ENCODE measurements around the gene AGRP.
A peak's percentile ranks its signal among the peaks of the same experiment; 100 is the strongest.

AGRP gene

DNA sequence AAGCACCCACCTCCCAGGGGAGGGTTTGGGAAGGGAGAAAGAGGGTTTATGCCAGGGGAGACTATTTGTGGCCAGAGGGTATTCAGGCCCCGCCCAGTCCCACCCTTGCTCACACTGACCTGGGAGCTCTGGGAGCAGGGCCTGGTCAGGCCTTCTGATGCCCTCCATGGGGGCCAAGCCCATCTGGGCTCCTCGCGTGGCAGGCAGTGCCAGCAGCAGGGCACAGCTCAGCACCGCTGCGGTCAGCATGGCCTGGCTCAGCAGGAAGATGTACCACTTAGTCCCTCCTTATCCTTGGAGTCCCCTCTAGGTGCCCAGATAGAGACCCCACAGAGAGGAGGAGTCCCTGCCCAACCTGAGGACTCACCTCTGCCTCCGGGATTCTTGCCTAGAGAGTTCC, at the start of gene AGRP:
Gene AGRP (minus strand): TSS at position 398 of the 400 bp plus-strand sequence. CDS start 149 bp downstream, at position 249.
- peaks cover 0 to 7% of the 10 kb centered on the region in 2 donors for H3K36me3 ChIP-seq (ENCODE audit: control insufficient read depth in 1 of 2, insufficient read depth in 2 of 2, low read length in 2 of 2)
- H3K4me3 ChIP-seq (ENCODE audit: low read depth in 1 of 2, low read length in 2 of 2), result peak within 1 kb of the TSS; percentile 70 to 89
- peak within 1 kb of the TSS; percentile 85 for H3K9ac ChIP-seq (ENCODE audit: low read depth in 1 of 2, low read length in 2 of 2)
- H3K4me1 ChIP-seq (ENCODE audit: control insufficient read depth in 1 of 2, insufficient read depth in 2 of 2, low read length in 2 of 2), result peaks cover 25 to 27% of the 10 kb centered on the region in 2 donors
- no peak within 1 kb of the TSS for H3K27ac ChIP-seq (ENCODE audit: low read depth, low read length)
- no peaks in the 10 kb centered on the region for H3K9me3 ChIP-seq (ENCODE audit: control insufficient read depth in 1 of 2, low read length in 2 of 2)
- H3K27me3 ChIP-seq (ENCODE audit: control insufficient read depth in 1 of 2, insufficient read depth in 2 of 2, low read length in 2 of 2), result no peaks in the 10 kb centered on the region

GRCh38 chr16:67531247-67531646, 47.9 kb upstream of the AGRP start:
- Histone ChIP-seq H3K27ac (ENCODE audit: low read depth, low read length) (no peak overlapping the region), H3K9me3 (ENCODE audit: control insufficient read depth in 1 of 2, low read length in 2 of 2) (no peaks in the 10 kb centered on the region), H3K27me3 (ENCODE audit: control insufficient read depth in 1 of 2, insufficient read depth in 2 of 2, low read length in 2 of 2) (peaks cover 14% of the 10 kb centered on the region in 2 donors), H3K4me1 (ENCODE audit: control insufficient read depth in 1 of 2, insufficient read depth in 2 of 2, low read length in 2 of 2) (peaks cover 16 to 31% of the 10 kb centered on the region in 2 donors), H3K36me3 (ENCODE audit: control insufficient read depth in 1 of 2, insufficient read depth in 2 of 2, low read length in 2 of 2) (no peaks in the 10 kb centered on the region), H3K9ac (ENCODE audit: low read depth in 1 of 2, low read length in 2 of 2) (no peak overlapping the region), H3K4me3 (ENCODE audit: low read depth in 1 of 2, low read length in 2 of 2) (peak overlapping the region; percentile 0 to 4)

DNA sequence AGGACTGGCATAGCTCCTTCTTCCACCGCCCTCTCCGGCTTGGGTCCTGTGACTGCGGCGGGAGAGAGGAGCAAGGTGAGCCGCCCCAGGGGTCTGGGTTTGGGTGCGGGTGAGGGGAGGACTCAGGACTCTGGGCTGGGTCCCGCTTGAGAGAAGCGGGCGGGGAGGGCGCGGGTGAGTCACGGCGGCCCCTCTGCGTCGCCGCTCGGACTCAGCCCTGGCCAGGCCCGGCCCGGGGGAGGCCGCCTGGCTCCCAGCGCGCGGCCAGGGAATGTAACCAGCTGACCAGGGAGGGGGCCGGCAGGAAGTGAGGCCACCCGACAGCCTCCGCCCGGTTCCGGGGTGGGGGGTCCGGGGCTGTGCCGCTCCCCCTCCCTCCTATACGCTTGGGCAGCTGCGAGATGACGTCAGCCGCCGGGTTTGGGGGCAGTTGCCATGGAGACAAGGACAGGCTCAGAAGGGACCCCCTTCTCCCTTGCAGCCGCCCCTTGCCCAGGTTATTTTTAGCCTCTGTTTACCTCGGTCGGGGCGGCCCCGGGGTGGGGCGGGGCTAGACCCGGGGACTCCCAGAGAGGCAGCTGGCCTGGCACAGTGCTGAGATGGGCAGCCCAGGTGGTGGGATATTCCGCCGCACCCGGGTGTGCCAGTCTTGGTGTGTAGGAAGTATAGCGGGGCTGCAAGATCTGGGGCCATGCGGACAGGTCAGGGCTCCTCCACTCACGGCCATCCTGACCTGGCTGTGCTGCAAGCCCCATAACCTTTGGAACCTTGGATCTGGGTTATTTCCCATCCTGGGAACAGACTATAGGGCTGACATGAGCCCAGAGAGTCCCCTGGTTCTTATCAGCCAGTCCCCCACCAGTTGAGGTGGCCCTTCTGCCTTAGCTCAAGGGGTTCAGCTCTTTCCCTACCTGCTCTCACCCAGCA, 46.9 kb upstream of the AGRP start:
- Histone ChIP-seq H3K27ac (ENCODE audit: low read depth, low read length) (peak overlapping the region; percentile 71), H3K27me3 (ENCODE audit: control insufficient read depth in 1 of 2, insufficient read depth in 2 of 2, low read length in 2 of 2) (peaks cover 10 to 14% of the 10 kb centered on the region in 2 donors), H3K4me1 (ENCODE audit: control insufficient read depth in 1 of 2, insufficient read depth in 2 of 2, low read length in 2 of 2) (peaks cover 16 to 31% of the 10 kb centered on the region in 2 donors), H3K9ac (ENCODE audit: low read depth in 1 of 2, low read length in 2 of 2) (peak overlapping the region; percentile 61 to 68), H3K36me3 (ENCODE audit: control insufficient read depth in 1 of 2, insufficient read depth in 2 of 2, low read length in 2 of 2) (no peaks in the 10 kb centered on the region), H3K4me3 (ENCODE audit: low read depth in 1 of 2, low read length in 2 of 2) (peak overlapping the region; percentile 73 to 74), H3K9me3 (ENCODE audit: control insufficient read depth in 1 of 2, low read length in 2 of 2) (no peaks in the 10 kb centered on the region)

DNA sequence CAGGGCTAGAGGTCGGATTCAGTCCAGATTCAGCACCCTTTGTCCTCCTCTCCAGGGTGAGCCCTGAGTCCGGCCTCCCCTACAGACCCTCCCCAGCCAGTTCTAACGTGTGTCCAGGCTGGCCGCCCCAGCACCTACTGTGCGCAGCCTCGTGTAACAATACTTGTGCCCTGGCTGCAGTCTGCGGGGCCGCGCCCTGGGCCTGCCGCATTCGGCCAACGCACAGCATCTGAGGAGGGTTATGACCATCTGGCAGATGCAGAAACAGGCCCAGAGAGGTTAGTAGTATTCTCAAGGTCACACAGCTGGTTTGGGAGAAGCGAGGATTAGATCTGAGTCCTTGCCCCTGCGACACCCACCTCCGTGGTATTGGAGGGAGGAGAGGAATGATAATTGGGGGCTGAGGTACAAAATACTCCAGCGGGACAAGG, 46.2 kb upstream of the AGRP start:
- Histone ChIP-seq H3K36me3 (ENCODE audit: control insufficient read depth in 1 of 2, insufficient read depth in 2 of 2, low read length in 2 of 2) (no peaks in the 10 kb centered on the region), H3K9ac (ENCODE audit: low read depth in 1 of 2, low read length in 2 of 2) (peak overlapping the region; percentile 61 to 68), H3K27ac (ENCODE audit: low read depth, low read length) (peak overlapping the region; percentile 71), H3K9me3 (ENCODE audit: control insufficient read depth in 1 of 2, low read length in 2 of 2) (no peaks in the 10 kb centered on the region), H3K4me3 (ENCODE audit: low read depth in 1 of 2, low read length in 2 of 2) (peak overlapping the region; percentile 73 to 74), H3K27me3 (ENCODE audit: control insufficient read depth in 1 of 2, insufficient read depth in 2 of 2, low read length in 2 of 2) (peaks cover 10 to 14% of the 10 kb centered on the region in 2 donors), H3K4me1 (ENCODE audit: control insufficient read depth in 1 of 2, insufficient read depth in 2 of 2, low read length in 2 of 2) (peaks cover 16 to 31% of the 10 kb centered on the region in 2 donors)

DNA sequence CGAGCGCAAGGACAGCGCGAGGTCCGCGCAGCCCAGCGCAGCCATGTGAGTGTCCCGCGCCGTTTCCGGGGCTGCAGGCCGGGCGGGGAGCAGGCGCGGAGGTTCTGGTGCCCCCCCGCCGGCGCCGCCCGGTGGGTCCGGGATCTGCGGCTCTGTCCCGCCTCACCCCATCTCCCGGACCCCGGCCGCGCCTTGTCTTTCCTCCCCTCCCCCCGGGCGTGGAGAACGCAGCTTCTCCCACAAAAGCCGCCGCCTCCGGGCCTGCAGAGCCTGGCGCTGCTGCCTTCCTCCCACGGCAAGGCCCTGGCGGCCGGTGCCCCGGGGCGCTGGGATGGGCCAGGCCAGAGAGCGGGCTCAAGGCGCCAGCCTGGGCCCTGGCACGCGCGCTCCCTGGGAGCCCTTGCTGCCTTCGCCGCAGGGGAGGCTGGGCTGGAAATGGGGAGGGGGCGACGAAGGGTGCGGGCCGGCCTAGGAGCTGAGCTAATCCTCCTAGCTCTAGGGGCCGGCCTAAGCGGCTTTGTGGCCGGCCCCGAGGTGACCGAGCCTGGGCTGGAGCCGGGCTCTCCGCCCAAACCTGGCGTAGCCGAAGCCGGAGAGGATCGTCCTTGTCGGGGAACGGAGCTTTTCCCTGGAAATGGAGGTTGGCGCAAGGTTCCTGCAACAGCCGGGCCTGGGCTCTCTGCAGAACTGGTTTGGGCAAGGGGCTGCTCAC, 45.7 kb upstream of the AGRP start:
- Histone ChIP-seq H3K27me3 (ENCODE audit: control insufficient read depth in 1 of 2, insufficient read depth in 2 of 2, low read length in 2 of 2) (peaks cover 10 to 14% of the 10 kb centered on the region in 2 donors), H3K27ac (ENCODE audit: low read depth, low read length) (peak overlapping the region; percentile 71), H3K9ac (ENCODE audit: low read depth in 1 of 2, low read length in 2 of 2) (peak overlapping the region; percentile 61 to 68), H3K9me3 (ENCODE audit: control insufficient read depth in 1 of 2, low read length in 2 of 2) (no peaks in the 10 kb centered on the region), H3K4me1 (ENCODE audit: control insufficient read depth in 1 of 2, insufficient read depth in 2 of 2, low read length in 2 of 2) (peaks cover 16 to 31% of the 10 kb centered on the region in 2 donors), H3K4me3 (ENCODE audit: low read depth in 1 of 2, low read length in 2 of 2) (peak overlapping the region; percentile 73 to 74), H3K36me3 (ENCODE audit: control insufficient read depth in 1 of 2, insufficient read depth in 2 of 2, low read length in 2 of 2) (no peaks in the 10 kb centered on the region)

GRCh38 chr16:67528222-67528869, 45.0 kb upstream of the AGRP start, which contains the start of gene RIPOR1:
RIPOR1 (plus strand) TSS chr16:67528829; CDS start chr16:67538447, 9,618 bp downstream.
- Histone ChIP-seq H3K36me3 (ENCODE audit: control insufficient read depth in 1 of 2, insufficient read depth in 2 of 2, low read length in 2 of 2) (no peaks in the 10 kb centered on the region), H3K4me1 (ENCODE audit: control insufficient read depth in 1 of 2, insufficient read depth in 2 of 2, low read length in 2 of 2) (peaks cover 16 to 31% of the 10 kb centered on the region in 2 donors), H3K27ac (ENCODE audit: low read depth, low read length) (peak within 1 kb of the TSS; percentile 71), H3K4me3 (ENCODE audit: low read depth in 1 of 2, low read length in 2 of 2) (peak within 1 kb of the TSS; percentile 73 to 74), H3K9me3 (ENCODE audit: control insufficient read depth in 1 of 2, low read length in 2 of 2) (no peaks in the 10 kb centered on the region), H3K9ac (ENCODE audit: low read depth in 1 of 2, low read length in 2 of 2) (peak within 1 kb of the TSS; percentile 61 to 68), H3K27me3 (ENCODE audit: control insufficient read depth in 1 of 2, insufficient read depth in 2 of 2, low read length in 2 of 2) (peaks cover 10 to 14% of the 10 kb centered on the region in 2 donors)

DNA sequence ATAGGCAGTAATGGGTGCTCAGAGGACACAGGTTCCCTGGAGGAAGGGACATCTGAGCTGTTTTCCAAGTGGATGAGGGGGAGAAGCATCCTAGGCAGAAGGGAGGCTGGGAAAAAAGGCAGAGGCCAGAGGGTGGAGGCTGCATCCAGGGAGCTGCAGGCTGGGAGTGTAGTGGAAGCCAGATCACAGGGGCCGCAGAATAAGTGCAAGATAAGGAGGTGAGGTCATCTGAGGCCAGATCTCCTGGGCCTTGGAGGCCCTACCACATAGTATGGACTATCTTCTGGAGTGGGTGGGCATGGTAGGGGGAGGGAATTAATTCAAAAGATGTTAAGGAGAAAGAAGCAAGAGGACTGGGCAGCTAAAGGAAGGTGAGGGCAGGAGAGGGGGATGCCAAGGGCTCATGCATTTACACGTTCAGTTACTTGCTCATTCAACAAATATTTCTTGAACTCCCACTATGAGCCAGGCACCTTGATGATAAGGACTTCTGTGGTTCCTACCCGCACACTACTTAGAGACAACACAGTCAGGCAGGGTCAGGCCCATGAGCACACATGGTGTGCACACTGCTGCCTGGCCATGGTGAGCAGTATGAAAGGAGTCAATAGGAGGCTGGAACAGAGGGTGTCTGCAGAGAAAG, 42.9 kb upstream of the AGRP start:
- no peaks in the 10 kb centered on the region for H3K9me3 ChIP-seq (ENCODE audit: control insufficient read depth in 1 of 2, low read length in 2 of 2)
- no peak overlapping the region for H3K27ac ChIP-seq (ENCODE audit: low read depth, low read length)
- H3K9ac ChIP-seq (ENCODE audit: low read depth in 1 of 2, low read length in 2 of 2), result no peak overlapping the region
- H3K4me3 ChIP-seq (ENCODE audit: low read depth in 1 of 2, low read length in 2 of 2), result no peak overlapping the region
- no peaks in the 10 kb centered on the region for H3K36me3 ChIP-seq (ENCODE audit: control insufficient read depth in 1 of 2, insufficient read depth in 2 of 2, low read length in 2 of 2)
- H3K4me1 ChIP-seq (ENCODE audit: control insufficient read depth in 1 of 2, insufficient read depth in 2 of 2, low read length in 2 of 2), result peaks cover 20 to 32% of the 10 kb centered on the region in 2 donors
- peaks cover 10 to 14% of the 10 kb centered on the region in 2 donors for H3K27me3 ChIP-seq (ENCODE audit: control insufficient read depth in 1 of 2, insufficient read depth in 2 of 2, low read length in 2 of 2)

- peaks cover 12 to 22% of the 10 kb centered on the region in 2 donors for H3K4me1 ChIP-seq (ENCODE audit: control insufficient read depth in 1 of 2, insufficient read depth in 2 of 2, low read length in 2 of 2)
- peaks cover 5 to 7% of the 10 kb centered on the region in 2 donors for H3K27me3 ChIP-seq (ENCODE audit: control insufficient read depth in 1 of 2, insufficient read depth in 2 of 2, low read length in 2 of 2)
- no peak overlapping the region for H3K9ac ChIP-seq (ENCODE audit: low read depth in 1 of 2, low read length in 2 of 2)
- H3K4me3 ChIP-seq (ENCODE audit: low read depth in 1 of 2, low read length in 2 of 2), result no peak overlapping the region
- no peaks in the 10 kb centered on the region for H3K9me3 ChIP-seq (ENCODE audit: control insufficient read depth in 1 of 2, low read length in 2 of 2)
- no peak overlapping the region for H3K27ac ChIP-seq (ENCODE audit: low read depth, low read length)
- no peaks in the 10 kb centered on the region for H3K36me3 ChIP-seq (ENCODE audit: control insufficient read depth in 1 of 2, insufficient read depth in 2 of 2, low read length in 2 of 2)
Observed at GRCh38 chr16:67525176-67525860, 42.0 kb upstream of the AGRP start.

All from duodenal mucosa (tissue), 2 donors.